GM12873 (cell line): Measurements from ENCODE around the gene SPATS2.
A peak's percentile ranks its signal among the peaks of the same experiment; 100 is the strongest.

Experiments used
- CTCF ChIP-seq: IDR thresholded peaks from 2 replicates; pipeline ENCODE4 v1.5.1; 2012; ENCODE audit warnings: low read depth, mild to moderate bottlenecking, moderate library complexity, low read length, control low read depth; ENCODE audit not compliant: insufficient read depth; ENCODE audit errors: missing control alignments

The SPATS2 gene

GRCh38 chr12:49533331-49533730 is 166.1 kb downstream of the SPATS2 start:
- TF ChIP-seq CTCF: no peak

- no peak for TF ChIP-seq CTCF
These were observed 167.5 kb downstream of the SPATS2 start for GRCh38 chr12:49534731-49535278.

- TF ChIP-seq CTCF: no peak
These were observed 168.8 kb downstream of the SPATS2 start for GRCh38 chr12:49535921-49536525.

- no peak for TF ChIP-seq CTCF
These were observed 169.3 kb downstream of the SPATS2 start for GRCh38 chr12:49536526-49537071.

GRCh38 chr12:49537231-49537751 is 170.0 kb downstream of the SPATS2 start:
- no peak for TF ChIP-seq CTCF

GRCh38 chr12:49537752-49538509 is 170.7 kb downstream of the SPATS2 start:
- peak; percentile 13 for TF ChIP-seq CTCF
